ENCODE data around the gene PRMT7.
A peak's percentile ranks its signal among the peaks of the same experiment; 100 is the strongest.

The PRMT7 gene

GRCh38 chr16:68365167-68365817, 54.5 kb downstream of the PRMT7 start:
- no peak for DNase-seq (ENCODE audit: low read depth)
- H3K4me3 ChIP-seq (ENCODE audit: control insufficient read depth, low read depth, low read length): no peak overlapping the region
- TF ChIP-seq, protein P1, sequence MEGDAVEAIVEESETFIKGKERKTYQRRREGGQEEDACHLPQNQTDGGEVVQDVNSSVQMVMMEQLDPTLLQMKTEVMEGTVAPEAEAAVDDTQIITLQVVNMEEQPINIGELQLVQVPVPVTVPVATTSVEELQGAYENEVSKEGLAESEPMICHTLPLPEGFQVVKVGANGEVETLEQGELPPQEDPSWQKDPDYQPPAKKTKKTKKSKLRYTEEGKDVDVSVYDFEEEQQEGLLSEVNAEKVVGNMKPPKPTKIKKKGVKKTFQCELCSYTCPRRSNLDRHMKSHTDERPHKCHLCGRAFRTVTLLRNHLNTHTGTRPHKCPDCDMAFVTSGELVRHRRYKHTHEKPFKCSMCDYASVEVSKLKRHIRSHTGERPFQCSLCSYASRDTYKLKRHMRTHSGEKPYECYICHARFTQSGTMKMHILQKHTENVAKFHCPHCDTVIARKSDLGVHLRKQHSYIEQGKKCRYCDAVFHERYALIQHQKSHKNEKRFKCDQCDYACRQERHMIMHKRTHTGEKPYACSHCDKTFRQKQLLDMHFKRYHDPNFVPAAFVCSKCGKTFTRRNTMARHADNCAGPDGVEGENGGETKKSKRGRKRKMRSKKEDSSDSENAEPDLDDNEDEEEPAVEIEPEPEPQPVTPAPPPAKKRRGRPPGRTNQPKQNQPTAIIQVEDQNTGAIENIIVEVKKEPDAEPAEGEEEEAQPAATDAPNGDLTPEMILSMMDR (IDR thresholded peaks at IDR 0.05; ENCODE audit: control insufficient read depth, insufficient read depth, low read depth, low read length, missing control alignments): no peak

- H3K4me3 ChIP-seq (ENCODE audit: control insufficient read depth, low read depth, low read length): no peak overlapping the region
- TF ChIP-seq, protein P1 (IDR thresholded peaks at IDR 0.05; ENCODE audit: control insufficient read depth, insufficient read depth, low read depth, low read length, missing control alignments): no peak
These were observed 55.2 kb downstream of the PRMT7 start for GRCh38 chr16:68366062-68366461.

DNA sequence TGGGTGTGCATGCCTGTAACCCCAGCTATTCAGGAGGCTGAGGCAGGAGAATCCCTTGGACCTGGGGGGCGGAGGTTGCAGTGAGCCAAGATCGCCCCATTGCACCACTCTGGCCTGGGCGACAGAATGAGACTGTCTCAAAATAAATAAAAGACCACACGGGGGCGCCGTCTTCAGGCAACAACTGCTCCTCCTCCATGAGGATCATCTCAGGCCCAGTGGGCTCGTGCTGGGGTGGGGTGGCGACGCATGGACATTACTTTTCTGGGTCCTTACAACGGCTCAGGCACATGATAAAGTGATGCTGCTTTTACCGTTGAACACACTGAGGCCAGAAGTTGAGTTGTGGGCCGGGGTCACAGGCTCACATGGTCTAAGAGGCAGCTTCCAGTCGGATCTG, 56.2 kb downstream of the PRMT7 start:
- no peak overlapping the region for H3K4me3 ChIP-seq (ENCODE audit: control insufficient read depth, low read depth, low read length)
- TF ChIP-seq, protein P1 (IDR thresholded peaks at IDR 0.05; ENCODE audit: control insufficient read depth, insufficient read depth, low read depth, low read length, missing control alignments): peak; percentile 56
- DNase-seq (ENCODE audit: low read depth): no peak

More at GRCh38 chr16:68366062-68366461, 55.2 kb downstream of the PRMT7 start:
- no peak for DNase-seq (ENCODE audit: low read depth)

DNA sequence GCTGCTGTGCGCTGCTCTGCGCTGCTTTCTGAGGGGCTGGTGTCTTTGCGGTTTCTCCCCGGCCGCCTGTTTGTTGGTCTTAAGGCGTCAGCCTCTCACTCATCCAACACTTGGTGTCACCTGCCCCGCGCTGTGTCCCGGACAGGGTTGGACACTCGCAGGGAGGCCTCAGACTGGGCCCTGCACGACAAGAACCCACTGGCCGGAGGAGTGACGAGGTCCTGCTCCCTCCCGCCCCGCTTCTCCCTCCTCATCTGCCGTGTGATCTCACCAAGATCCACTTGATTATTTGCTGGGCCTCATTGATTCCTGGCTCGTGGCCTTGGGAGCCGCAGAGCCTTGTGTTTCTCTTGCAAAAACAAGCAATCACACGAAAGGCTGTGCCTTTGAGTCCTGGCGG, 56.6 kb downstream of the PRMT7 start:
- H3K4me3 ChIP-seq (ENCODE audit: control insufficient read depth, low read depth, low read length): no peak overlapping the region
- no peak for DNase-seq (ENCODE audit: low read depth)
- TF ChIP-seq, protein P1 (IDR thresholded peaks at IDR 0.05; ENCODE audit: control insufficient read depth, insufficient read depth, low read depth, low read length, missing control alignments): no peak

DNA sequence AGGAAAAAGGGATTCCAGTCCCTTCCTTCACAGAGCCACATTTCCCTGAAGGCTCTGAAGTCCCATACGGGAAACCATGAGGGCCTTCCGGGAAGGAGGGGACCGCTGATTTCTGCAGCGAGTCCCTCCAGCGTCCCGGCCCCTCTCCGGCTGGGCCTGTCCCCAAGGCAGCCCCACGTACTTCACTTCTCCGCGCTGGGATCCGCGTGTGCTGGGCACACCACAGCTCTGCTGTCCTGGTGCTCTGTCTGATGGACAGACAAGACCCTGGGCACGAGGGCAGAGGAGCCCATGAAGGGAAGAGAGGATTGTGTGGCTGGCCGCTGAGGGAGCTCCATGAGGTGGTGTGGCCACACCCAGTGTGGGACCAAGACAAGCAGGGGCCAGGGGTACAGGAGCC, 57.1 kb downstream of the PRMT7 start:
- no peak overlapping the region for H3K4me3 ChIP-seq (ENCODE audit: control insufficient read depth, low read depth, low read length)
- no peak for DNase-seq (ENCODE audit: low read depth)
- TF ChIP-seq, protein P1 (IDR thresholded peaks at IDR 0.05; ENCODE audit: control insufficient read depth, insufficient read depth, low read depth, low read length, missing control alignments): no peak

- TF ChIP-seq, protein P1 (IDR thresholded peaks at IDR 0.05; ENCODE audit: control insufficient read depth, insufficient read depth, low read depth, low read length, missing control alignments): no peak
- H3K4me3 ChIP-seq (ENCODE audit: control insufficient read depth, low read depth, low read length): no peak overlapping the region
- no peak for DNase-seq (ENCODE audit: low read depth)
These were observed 57.6 kb downstream of the PRMT7 start for GRCh38 chr16:68368301-68368888.

All from AG09309 (cell line).